Measurements from ENCODE around the gene SERINC5.

Gene SERINC5

DNA sequence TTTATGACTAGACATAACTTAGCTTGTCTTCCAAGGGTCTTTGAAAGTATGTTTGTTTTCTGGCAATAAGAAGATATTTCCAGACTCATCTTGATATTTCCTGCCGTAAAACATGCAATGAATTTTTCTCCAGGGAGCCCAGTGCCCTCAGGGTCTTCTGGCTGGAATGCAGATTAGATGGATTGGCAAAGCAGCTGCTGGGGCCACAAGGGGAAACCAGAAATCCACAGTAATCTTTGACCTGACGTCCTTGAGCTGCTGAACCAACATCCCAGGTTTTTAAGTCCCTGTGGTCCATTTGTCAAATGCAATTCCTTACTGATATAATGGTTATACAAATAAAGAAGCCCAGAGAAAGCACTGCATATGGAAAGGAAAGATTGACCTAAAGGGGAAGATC lies 127.7 kb downstream of the SERINC5 start:
- in situ Hi-C loops (cut with MboI; ENCODE audit: low pct_unique_long_range_greater_than_20kb, low sequenced_read_pairs, unreplicated experiment): no loop called here
- no peak for TF ChIP-seq CTCF (IDR thresholded peaks at IDR 0.05; ENCODE audit: extremely low read depth, insufficient read depth, missing control alignments)
- DNase-seq (ENCODE audit: low spot score): no peak

DNA sequence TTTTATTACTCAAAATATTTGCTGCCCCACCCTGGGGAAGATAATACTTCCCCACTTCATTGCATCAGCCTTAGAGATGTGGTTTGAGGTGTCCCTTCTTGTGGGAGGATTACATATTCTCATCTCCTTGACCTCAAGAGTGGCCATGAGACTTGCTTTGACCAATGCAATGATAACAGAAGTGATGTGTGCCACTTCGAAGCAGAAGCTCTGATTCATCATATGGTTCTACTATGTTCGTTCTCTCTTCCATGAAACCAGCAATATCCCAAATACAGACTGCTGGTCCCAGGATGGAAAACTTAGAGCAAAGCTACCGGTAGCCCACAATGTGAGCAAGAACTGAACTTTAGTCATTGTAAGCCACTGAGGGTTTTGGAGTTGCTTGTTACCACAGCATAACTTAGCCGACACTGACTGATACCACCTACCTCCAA lies 128.7 kb downstream of the SERINC5 start:
- DNase-seq (ENCODE audit: low spot score): peak; percentile 30
- TF ChIP-seq CTCF (IDR thresholded peaks at IDR 0.05; ENCODE audit: extremely low read depth, insufficient read depth, missing control alignments): no peak
- in situ Hi-C loops (cut with MboI; ENCODE audit: low pct_unique_long_range_greater_than_20kb, low sequenced_read_pairs, unreplicated experiment): no loop called here

GRCh38 chr5:80125962-80126480 lies 129.8 kb downstream of the SERINC5 start:
- DNase-seq (ENCODE audit: low spot score): peak; percentile 50
- no peak for TF ChIP-seq CTCF (IDR thresholded peaks at IDR 0.05; ENCODE audit: extremely low read depth, insufficient read depth, missing control alignments)
- in situ Hi-C loops (cut with MboI; ENCODE audit: low pct_unique_long_range_greater_than_20kb, low sequenced_read_pairs, unreplicated experiment): no loop called here

DNA sequence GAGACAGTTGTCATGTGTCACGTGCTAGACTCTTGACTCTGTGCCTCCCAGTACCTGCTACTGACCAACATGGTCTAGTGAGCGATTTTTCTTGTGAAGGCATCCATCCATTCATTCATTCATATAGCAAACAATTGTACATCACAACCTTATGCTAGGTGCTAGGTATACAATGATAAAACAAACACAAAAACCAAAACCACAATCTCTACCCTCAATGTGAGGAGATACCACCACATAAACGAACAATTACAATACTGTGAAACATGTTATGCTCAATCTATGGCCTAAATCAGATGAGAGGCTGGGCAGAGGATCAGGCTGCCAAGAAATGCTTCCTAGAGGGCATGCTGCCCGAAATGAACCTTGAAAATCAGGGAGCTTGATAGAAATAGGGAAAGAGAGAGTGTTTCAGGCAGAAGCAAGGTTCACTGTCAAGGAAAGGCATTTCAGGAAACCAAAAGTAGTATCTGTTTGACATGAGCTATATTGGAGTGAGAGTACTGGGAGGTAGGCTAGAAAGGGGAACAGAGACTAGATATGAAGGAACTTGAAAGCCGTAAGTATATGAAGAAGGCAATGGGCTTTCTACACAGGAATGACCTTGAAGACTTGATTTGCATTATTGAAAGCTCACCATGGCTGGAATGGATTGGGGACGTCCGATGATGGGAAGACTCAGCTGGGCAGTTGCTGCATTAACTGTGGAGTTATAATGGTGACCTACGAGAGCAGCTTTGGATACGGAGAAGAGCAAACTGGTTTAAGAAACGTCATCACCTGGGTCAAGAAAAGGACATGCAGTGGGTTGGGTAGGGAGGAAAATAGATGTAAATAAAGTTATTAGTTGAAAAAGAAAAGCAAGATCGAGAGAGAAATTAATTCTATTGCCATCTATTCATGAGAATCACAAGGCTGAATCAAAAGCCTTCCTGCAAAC lies 130.6 kb downstream of the SERINC5 start:
- DNase-seq (ENCODE audit: low spot score): peak; percentile 48
- in situ Hi-C loops (cut with MboI; ENCODE audit: low pct_unique_long_range_greater_than_20kb, low sequenced_read_pairs, unreplicated experiment): no loop called here
- TF ChIP-seq CTCF (IDR thresholded peaks at IDR 0.05; ENCODE audit: extremely low read depth, insufficient read depth, missing control alignments): no peak

DNA sequence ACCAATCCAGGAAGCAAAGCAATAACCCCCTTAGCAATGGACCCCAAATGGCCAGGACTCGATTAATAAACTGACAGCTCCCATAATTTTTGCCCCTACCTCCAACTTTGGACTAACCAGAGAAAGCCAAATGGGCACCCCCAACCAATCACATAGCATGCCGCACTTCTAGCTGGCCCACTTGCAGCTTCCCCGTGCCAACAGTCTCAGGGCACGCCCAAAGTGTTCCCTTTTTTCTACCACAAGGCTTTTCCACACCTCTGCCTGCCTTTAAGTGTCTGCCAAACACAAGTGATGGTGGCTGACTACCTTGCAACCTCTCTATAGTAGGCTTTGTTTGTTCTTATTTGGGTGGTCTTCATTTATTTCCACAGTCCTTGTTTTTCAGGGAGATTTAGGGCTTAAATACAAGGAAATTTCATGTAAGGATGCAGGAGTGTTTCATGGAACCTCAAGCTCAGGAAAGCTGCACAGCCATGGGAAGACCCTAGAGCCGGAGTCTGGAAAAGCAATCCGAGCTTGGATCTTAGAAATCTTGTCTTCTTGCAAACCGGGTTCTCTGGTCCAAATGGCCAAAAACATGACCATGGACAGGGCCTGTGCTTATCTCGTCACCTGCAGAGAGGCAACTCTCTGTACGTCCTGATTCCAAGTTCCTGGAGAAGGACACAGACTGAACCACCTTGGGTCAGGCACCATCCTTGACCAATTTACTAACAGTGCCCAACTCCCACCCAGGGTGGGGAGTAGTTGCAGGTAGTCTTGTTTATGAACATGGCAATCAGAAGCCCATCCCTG lies 131.5 kb downstream of the SERINC5 start:
- no peak for TF ChIP-seq CTCF (IDR thresholded peaks at IDR 0.05; ENCODE audit: extremely low read depth, insufficient read depth, missing control alignments)
- in situ Hi-C loops (cut with MboI; ENCODE audit: low pct_unique_long_range_greater_than_20kb, low sequenced_read_pairs, unreplicated experiment): no loop called here
- no peak for DNase-seq (ENCODE audit: low spot score)

- no peak for TF ChIP-seq CTCF (IDR thresholded peaks at IDR 0.05; ENCODE audit: extremely low read depth, insufficient read depth, missing control alignments)
- DNase-seq (ENCODE audit: low spot score): no peak
- in situ Hi-C loops (cut with MboI; ENCODE audit: low pct_unique_long_range_greater_than_20kb, low sequenced_read_pairs, unreplicated experiment): no loop called here
These were observed 133.3 kb downstream of the SERINC5 start for GRCh38 chr5:80122579-80122978.

Data from GM13977 (cell line).